Ishikawa (cell line): Measurements from ENCODE around the gene CLGN.

Experiments used
- CEBPB ChIP-seq: IDR thresholded peaks from 2 replicates; pipeline ENCODE4 v1.6.1; 2012
- CREB1 ChIP-seq: IDR thresholded peaks from 2 replicates; pipeline ENCODE4 v1.6.1; 2012; ENCODE audit warnings: low read depth
- EGR1 ChIP-seq: IDR thresholded peaks from 2 replicates; pipeline ENCODE4 v1.6.1; 2012
- EP300 ChIP-seq: IDR thresholded peaks from 2 replicates; pipeline ENCODE4 v1.6.1; 2012; ENCODE audit warnings: borderline replicate concordance
- FOXM1 ChIP-seq: IDR thresholded peaks from 2 replicates; pipeline ENCODE4 v1.6.1; 2012; ENCODE audit warnings: low read depth, borderline replicate concordance
- NFIC ChIP-seq: IDR thresholded peaks from 2 replicates; pipeline ENCODE4 v1.6.1; 2012
- RAD21 ChIP-seq: IDR thresholded peaks from 2 replicates; pipeline ENCODE4 v1.6.1; 2012; ENCODE audit warnings: low read depth
- TAF1 ChIP-seq: IDR thresholded peaks from 2 replicates; pipeline ENCODE4 v1.6.1; 2012; ENCODE audit warnings: low read depth, mild to moderate bottlenecking
- TCF12 ChIP-seq: IDR thresholded peaks from 2 replicates; pipeline ENCODE4 v1.6.1; 2012; ENCODE audit warnings: low read depth
- TEAD4 ChIP-seq: IDR thresholded peaks from 2 replicates; pipeline ENCODE4 v1.6.1; 2012
- YY1 ChIP-seq: IDR thresholded peaks from 2 replicates; pipeline ENCODE4 v1.6.1; 2012; ENCODE audit warnings: low read depth
- ZBTB7A ChIP-seq: IDR thresholded peaks from 2 replicates; pipeline ENCODE4 v1.6.1; 2012; ENCODE audit warnings: low read depth
- TF ChIP-seq, protein P1 (sequence below): IDR thresholded peaks from 2 replicates; pipeline ENCODE4 v1.6.1; 2012
- TF ChIP-seq, protein P2 (sequence below): IDR thresholded peaks from 2 replicates; pipeline ENCODE4 v1.6.1; 2012
- TF ChIP-seq, protein P3 (sequence below): IDR thresholded peaks from 2 replicates; pipeline ENCODE4 v1.6.1; 2012; ENCODE audit warnings: low read depth, mild to moderate bottlenecking

The CLGN gene

DNA sequence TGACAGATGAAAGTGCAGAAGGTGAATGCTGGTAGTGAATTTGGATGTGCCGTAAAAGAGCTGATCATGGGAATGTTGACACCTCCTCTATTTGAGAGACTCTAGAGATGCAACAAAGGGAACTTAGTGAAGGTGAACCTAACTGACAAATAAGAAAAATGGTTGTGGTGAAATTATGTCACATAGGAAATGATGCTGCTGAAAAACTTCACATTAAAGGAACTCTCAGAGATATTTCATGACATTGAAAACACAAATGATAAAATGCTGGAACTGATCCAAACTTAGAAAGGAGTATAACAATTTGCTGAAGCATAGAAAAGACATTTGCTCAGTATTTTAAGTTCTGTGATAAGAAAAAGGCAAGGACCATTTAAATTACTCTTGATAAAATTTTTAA lies 38.7 kb upstream of the CLGN start:
- TF ChIP-seq EGR1: no peak
- no peak for TF ChIP-seq FOXM1
- no peak for TF ChIP-seq NFIC
- no peak for TF ChIP-seq TCF12
- no peak for TF ChIP-seq RAD21
- TF ChIP-seq, protein P1, sequence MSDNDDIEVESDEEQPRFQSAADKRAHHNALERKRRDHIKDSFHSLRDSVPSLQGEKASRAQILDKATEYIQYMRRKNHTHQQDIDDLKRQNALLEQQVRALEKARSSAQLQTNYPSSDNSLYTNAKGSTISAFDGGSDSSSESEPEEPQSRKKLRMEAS: no peak
- TF ChIP-seq, protein P2, sequence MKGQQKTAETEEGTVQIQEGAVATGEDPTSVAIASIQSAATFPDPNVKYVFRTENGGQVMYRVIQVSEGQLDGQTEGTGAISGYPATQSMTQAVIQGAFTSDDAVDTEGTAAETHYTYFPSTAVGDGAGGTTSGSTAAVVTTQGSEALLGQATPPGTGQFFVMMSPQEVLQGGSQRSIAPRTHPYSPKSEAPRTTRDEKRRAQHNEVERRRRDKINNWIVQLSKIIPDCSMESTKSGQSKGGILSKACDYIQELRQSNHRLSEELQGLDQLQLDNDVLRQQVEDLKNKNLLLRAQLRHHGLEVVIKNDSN: no peak
- TF ChIP-seq EP300: no peak
- TF ChIP-seq YY1: no peak
- no peak for TF ChIP-seq TEAD4
- no peak for TF ChIP-seq CEBPB
- TF ChIP-seq, protein P3, sequence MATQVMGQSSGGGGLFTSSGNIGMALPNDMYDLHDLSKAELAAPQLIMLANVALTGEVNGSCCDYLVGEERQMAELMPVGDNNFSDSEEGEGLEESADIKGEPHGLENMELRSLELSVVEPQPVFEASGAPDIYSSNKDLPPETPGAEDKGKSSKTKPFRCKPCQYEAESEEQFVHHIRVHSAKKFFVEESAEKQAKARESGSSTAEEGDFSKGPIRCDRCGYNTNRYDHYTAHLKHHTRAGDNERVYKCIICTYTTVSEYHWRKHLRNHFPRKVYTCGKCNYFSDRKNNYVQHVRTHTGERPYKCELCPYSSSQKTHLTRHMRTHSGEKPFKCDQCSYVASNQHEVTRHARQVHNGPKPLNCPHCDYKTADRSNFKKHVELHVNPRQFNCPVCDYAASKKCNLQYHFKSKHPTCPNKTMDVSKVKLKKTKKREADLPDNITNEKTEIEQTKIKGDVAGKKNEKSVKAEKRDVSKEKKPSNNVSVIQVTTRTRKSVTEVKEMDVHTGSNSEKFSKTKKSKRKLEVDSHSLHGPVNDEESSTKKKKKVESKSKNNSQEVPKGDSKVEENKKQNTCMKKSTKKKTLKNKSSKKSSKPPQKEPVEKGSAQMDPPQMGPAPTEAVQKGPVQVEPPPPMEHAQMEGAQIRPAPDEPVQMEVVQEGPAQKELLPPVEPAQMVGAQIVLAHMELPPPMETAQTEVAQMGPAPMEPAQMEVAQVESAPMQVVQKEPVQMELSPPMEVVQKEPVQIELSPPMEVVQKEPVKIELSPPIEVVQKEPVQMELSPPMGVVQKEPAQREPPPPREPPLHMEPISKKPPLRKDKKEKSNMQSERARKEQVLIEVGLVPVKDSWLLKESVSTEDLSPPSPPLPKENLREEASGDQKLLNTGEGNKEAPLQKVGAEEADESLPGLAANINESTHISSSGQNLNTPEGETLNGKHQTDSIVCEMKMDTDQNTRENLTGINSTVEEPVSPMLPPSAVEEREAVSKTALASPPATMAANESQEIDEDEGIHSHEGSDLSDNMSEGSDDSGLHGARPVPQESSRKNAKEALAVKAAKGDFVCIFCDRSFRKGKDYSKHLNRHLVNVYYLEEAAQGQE: no peak
- no peak for TF ChIP-seq ZBTB7A

DNA sequence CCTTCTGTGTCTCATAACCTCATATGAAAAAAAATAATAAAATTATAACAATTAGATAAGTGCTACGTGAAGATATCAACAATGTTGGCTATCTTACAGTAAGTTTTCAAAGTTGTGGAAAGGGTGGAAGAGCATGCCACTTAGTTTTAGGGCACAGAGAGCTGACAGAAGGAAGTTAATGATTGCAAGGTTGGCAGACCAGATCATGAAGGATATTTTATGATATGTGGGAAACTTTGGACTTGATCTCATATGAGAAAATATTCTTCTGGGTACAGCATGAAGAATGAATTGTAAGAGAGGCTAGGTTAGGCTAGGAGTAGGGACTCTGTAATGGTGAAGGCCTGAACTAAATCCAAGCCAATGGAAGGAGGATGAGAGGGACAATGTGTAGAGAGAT lies 36.2 kb upstream of the CLGN start:
- TF ChIP-seq, protein P3: no peak
- TF ChIP-seq TAF1 (no peak), EP300 (no peak), RAD21 (no peak)

DNA sequence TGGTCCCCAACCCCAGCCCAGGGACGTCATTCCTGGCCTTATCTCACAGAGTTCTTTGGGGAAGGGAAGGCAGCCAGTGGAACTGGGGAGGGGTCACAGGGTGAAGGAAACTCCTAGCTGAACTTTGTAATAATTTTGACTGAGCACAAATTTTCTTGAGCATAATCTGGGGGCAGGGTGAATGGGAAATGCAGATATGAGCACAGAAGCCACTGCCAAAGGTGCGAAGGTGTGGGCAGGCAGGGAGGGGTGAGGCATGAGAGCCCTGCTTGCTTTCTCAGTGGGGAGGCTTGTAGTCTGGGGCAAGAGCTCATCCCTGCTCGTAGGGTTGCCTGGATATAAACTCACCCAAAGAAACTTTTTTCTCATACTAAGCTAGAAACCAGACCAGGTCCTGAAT lies 35.7 kb upstream of the CLGN start:
- TF ChIP-seq TAF1 (no peak), RAD21 (no peak), FOXM1 (no peak), CEBPB (no peak), ZBTB7A (no peak), EP300 (no peak), TCF12 (no peak), CREB1 (no peak), TEAD4 (no peak), YY1 (no peak), NFIC (no peak)
- TF ChIP-seq, protein P1: no peak
- TF ChIP-seq, protein P3: no peak

DNA sequence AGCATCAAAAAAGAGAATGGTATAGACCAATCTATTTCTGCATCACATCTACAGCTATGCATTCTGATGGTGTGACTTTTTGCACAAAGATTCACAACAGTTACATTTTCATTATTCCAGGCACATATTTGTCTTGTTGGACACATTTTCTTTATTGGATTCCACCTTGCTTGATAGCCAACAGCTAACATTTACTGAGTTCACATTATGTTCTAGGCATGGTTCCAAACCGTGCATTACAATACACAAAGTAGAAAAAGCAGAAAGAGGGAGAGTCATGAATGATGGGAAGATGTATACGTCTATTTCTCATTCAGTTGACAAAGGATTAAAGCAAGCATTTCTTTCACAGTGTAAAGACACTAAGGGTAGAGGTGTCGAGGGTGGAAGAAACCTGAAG lies 22.9 kb upstream of the CLGN start:
- TF ChIP-seq NFIC: no peak
- no peak for TF ChIP-seq TCF12
- no peak for TF ChIP-seq RAD21
- TF ChIP-seq, protein P3: no peak
- TF ChIP-seq, protein P1: no peak
- no peak for TF ChIP-seq ZBTB7A
- TF ChIP-seq CREB1: no peak
- TF ChIP-seq TAF1: no peak
- no peak for TF ChIP-seq EGR1
- TF ChIP-seq, protein P2: no peak
- no peak for TF ChIP-seq CEBPB
- TF ChIP-seq FOXM1: no peak
- no peak for TF ChIP-seq TEAD4
- TF ChIP-seq EP300: no peak
